A549 treated with Mapracorat at 1 μM for 4 hours (cell line): ENCODE measurements around the gene ITCH. TPM values are rescaled to one million over a fixed set of nuclear protein-coding genes. Genes with fewer than 3 reads are reported as not detected.

Experiments
- total RNA-seq: library from RNA; stranded (reverse); fragments of 200-300 nt; extraction: Qiagen RNA extraction; gene quantifications from 5 replicates; pipeline ENCODE4 v1.2.3, GENCODE V29; 2022

The ITCH gene
- total RNA-seq, result 22.2 to 36.4 TPM (median 32.2 TPM) in 5 replicates

DNA sequence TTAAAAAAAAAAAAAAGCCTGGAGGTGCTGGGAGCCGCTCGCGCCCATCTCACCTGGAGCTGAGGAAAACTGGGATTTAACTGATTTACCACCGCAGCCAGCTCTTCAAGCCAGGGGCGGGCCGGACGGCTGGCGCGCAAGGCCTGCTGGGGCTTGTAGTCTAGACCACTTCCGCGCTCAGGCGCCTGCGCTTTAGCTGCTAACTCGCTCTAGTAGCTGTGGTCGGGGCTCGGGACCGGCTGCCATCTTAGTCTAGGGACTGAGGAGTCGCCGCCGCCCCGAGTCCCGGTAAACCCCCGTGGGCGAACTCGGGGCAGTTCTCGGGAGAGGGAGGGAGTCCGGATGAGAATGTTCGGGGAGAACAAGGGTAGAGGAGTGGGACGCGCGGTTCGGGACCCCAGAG, at the start of gene ITCH:
ITCH (plus strand) TSS at position 212 of the 403 bp plus-strand sequence. CDS start 30,539 bp downstream, outside the sequence.

DNA sequence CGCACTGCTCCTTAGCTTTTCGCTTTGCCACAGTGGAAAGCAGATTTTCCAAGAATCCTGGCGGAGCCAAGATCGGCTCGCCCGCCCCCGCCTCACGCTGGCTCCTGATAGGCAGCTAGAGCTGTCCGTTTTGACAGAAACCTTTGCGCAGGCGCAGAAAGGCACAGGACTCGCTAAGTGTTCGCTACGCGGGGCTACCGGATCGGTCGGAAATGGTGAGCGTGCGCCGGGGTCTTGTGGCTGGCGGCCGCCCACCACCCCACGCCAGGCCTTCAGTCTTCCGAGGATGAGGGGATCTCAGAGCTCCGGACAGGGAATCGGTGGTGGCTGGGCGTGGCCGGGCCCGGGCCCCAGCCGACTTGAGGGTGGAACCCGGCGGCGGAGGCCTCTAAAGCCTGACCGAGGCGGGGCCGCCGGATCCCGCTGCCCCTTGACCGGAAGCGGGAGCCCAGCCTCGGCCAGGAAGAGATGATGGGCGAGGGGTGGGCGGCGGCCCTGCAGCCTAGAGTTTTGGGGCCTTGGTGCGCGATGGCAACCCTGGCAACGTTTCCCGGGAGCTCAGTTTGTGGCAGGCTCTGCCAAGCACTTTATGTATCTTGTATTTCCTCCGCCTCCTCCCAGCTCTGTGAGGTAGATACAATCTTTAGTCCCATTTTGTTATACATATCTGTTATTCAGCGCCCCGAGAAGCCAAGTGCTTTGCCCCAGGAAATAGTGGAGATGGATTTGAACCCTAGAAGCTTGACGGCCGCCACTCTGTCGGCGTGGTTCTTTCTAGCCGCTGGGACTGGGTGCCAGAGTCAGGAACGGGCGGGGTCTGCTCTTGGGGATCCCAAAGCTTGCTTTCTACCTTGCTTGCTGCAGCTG, 153.4 kb downstream of the ITCH start, which contains the start of gene DYNLRB1:
DYNLRB1 (plus strand) TSS at position 176 of the 867 bp plus-strand sequence; CDS start at position 213, 37 bp downstream.

DNA sequence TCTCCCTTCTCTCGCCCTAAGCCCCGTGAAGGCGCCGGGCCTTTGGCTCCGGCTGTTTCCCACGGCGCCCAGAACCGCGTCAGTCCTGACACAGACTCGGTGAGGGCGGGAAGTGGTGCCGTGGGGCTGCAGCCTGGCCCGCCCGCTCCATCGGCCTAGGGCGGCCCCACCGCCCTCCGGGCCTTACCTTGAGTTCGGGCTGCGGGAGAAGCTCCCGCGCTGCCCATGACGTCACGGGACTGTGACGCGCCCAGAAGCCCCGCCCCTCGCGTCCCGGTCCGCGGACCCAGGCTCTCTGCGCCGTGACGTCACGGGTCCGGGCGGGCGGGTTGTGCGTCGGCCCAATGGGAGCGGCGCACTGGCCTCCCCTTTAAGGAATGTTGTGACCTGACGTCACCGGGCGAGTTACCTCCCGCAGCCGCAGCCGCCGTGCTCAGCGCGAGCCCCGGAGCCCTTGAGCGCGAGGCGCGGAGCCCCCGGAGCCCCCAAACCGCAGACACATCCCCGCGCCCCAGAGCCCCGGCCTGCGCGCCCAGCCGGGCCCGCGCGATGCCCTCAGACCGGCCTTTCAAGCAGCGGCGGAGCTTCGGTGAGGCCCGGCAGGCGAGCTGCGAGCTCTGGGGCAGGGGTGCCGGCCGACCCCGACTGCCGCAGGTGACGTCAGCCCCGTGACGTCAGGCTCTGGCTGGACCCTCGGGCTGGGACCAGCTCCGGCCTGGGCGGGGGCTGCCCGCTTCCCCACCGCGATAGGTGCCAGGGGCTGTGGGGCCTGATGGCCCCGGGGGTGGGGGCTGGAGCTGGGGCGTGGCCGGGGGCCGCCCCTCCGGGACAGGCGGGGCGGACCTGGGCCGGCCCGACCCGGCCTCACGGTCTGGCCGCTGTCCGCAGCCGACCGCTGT, 195.5 kb downstream of the ITCH start, which contains the start of gene MAP1LC3A:
MAP1LC3A (plus strand) TSS at position 399 of the 899 bp plus-strand sequence; CDS start at position 550, 151 bp downstream.

Other genes starting within 250 kb of the ITCH start
- gene ASIP, start 121.8 kb upstream of the ITCH start, total RNA-seq, result not detected in 5 replicates
- gene AHCY, start 59.9 kb upstream of the ITCH start, total RNA-seq, result 292 to 329 TPM (median 322 TPM) in 5 replicates
- 217 to 259 TPM (median 234 TPM) in 5 replicates for gene DYNLRB1, start 153.1 kb downstream of the ITCH start, total RNA-seq
- gene MAP1LC3A, start 195.4 kb downstream of the ITCH start, total RNA-seq, result 19.2 to 32.0 TPM (median 25.2 TPM) in 5 replicates